Measurements from ENCODE around the gene TDRD9.

- TF ChIP-seq CTCF (IDR thresholded peaks at IDR 0.05; ENCODE audit: low read length) (peak; percentile 16; the same call in 1 of the 2 replicates), EZH2 (IDR thresholded peaks at IDR 0.05; ENCODE audit: borderline replicate concordance, low read length) (no peak)
Observed at GRCh38 chr14:104096751-104097700, 168.8 kb downstream of the TDRD9 start.
